K562 (cell line): Measurements from ENCODE around the gene NRM. TPM values are rescaled to one million over a fixed set of nuclear protein-coding genes. Genes with fewer than 3 reads are reported as not detected.

Source experiments
- ARNT ChIP-seq, 2 experiments: fragments of 450-650 bp; IDR thresholded peaks; 2 replicates each; pipeline ENCODE4 v1.6.1; 2016; ENCODE audit warnings: mild to moderate bottlenecking in 1 of 2
- CBX8 ChIP-seq: fragments of 200-600 bp; sonication (generic); IDR thresholded peaks from 2 replicates; pipeline ENCODE4 v1.6.1; 2012; ENCODE audit warnings: borderline replicate concordance, mixed run types, low read depth, mild to moderate bottlenecking, moderate library complexity, mixed read lengths, low read length, control low read depth, inconsistent platforms; ENCODE audit not compliant: poor library complexity, severe bottlenecking; ENCODE audit errors: extremely low read depth
- CCNT2 ChIP-seq: IDR thresholded peaks from 2 replicates; pipeline ENCODE4 v1.6.1; 2011; ENCODE audit warnings: borderline replicate concordance, low read depth, mild to moderate bottlenecking, moderate library complexity, mixed read lengths, low read length; ENCODE audit not compliant: insufficient read length; ENCODE audit errors: extremely low read depth
- CGGBP1 ChIP-seq: fragments of 250-450 bp; sonication (Bioruptor Pico); IDR thresholded peaks from 2 replicates; pipeline ENCODE4 v1.9.0; 2021; ENCODE audit warnings: mild to moderate bottlenecking
- CHCHD3 ChIP-seq: fragments of 250-450 bp; sonication (Bioruptor Pico); IDR thresholded peaks from 2 replicates; pipeline ENCODE4 v2.1.2; 2022; ENCODE audit warnings: mild to moderate bottlenecking
- CREM ChIP-seq: IDR thresholded peaks from 2 replicates; pipeline ENCODE4 v1.6.1; 2014; ENCODE audit warnings: antibody characterized with exemption, low read depth
- JUNB ChIP-seq: fragments of 450-650 bp; formaldehyde crosslinking; conservative IDR thresholded peaks from 2 replicates; pipeline ENCODE4 v1.4.0; 2020; ENCODE audit warnings: mild to moderate bottlenecking
- NEUROD1 ChIP-seq: fragments of 150-350 bp; IDR thresholded peaks from 2 replicates; pipeline ENCODE4 v1.6.1; 2014; ENCODE audit warnings: borderline replicate concordance, low read length, low read depth; ENCODE audit not compliant: partially characterized antibody
- PHF8 ChIP-seq: fragments of 200-600 bp; sonication (generic); IDR thresholded peaks from 2 replicates; pipeline ENCODE4 v1.6.1; 2012; ENCODE audit warnings: mixed run types, mild to moderate bottlenecking, inconsistent platforms, low read length, moderate library complexity, borderline replicate concordance
- RBBP5 ChIP-seq: fragments of 200-600 bp; sonication (generic); IDR thresholded peaks from 2 replicates; pipeline ENCODE4 v1.6.1; 2012; ENCODE audit warnings: borderline replicate concordance, mild to moderate bottlenecking, low read length, control low read depth, inconsistent platforms; ENCODE audit not compliant: insufficient read depth, poor library complexity, severe bottlenecking
- RBFOX2 ChIP-seq: fragments of 200-400 bp; formaldehyde crosslinking; IDR thresholded peaks from 2 replicates; pipeline ENCODE4 v1.6.1; 2017; ENCODE audit warnings: low read depth, mild to moderate bottlenecking, low read length, moderate library complexity
- RBM22 ChIP-seq: fragments of 200-400 bp; formaldehyde crosslinking; IDR thresholded peaks from 2 replicates; pipeline ENCODE4 v1.6.1; 2018; ENCODE audit warnings: low read length, low read depth; ENCODE audit not compliant: poor library complexity, severe bottlenecking
- RBM34 ChIP-seq: fragments of 200-400 bp; formaldehyde crosslinking; IDR thresholded peaks from 2 replicates; pipeline ENCODE4 v1.6.1; 2018; ENCODE audit warnings: low read length, borderline replicate concordance; ENCODE audit not compliant: insufficient read depth
- SIX5 ChIP-seq, 2 experiments: IDR thresholded peaks; 2 replicates each; pipeline ENCODE4 v1.6.1; 2011; ENCODE audit warnings: low read length in 2 of 2, borderline replicate concordance in 1 of 2, low read depth in 1 of 2, mild to moderate bottlenecking in 1 of 2, moderate library complexity in 1 of 2; ENCODE audit not compliant: insufficient read depth in 1 of 2
- SRSF3 ChIP-seq: fragments of 200-400 bp; formaldehyde crosslinking; IDR thresholded peaks from 2 replicates; pipeline ENCODE4 v1.6.1; 2016; ENCODE audit warnings: mild to moderate bottlenecking, low read length, moderate library complexity; ENCODE audit not compliant: insufficient read depth
- TAF1 ChIP-seq: IDR thresholded peaks from 2 replicates; pipeline ENCODE4 v1.6.1; 2011; ENCODE audit warnings: mild to moderate bottlenecking, low read length, moderate library complexity; ENCODE audit not compliant: insufficient read depth, control insufficient read depth, severe bottlenecking; ENCODE audit errors: extremely low read depth
- TGIF2 ChIP-seq: sonication (generic); formaldehyde crosslinking; IDR thresholded peaks from 2 replicates; pipeline ENCODE4 v1.8.1; 2022; ENCODE audit warnings: mild to moderate bottlenecking, missing genetic modification reagents, moderate library complexity
- USF2 ChIP-seq: sonication (generic); formaldehyde crosslinking; IDR thresholded peaks from 2 replicates; pipeline ENCODE4 v1.5.0; 2020; ENCODE audit warnings: missing genetic modification reagents
- XRCC3 ChIP-seq: fragments of 450-650 bp; IDR thresholded peaks from 2 replicates; pipeline ENCODE4 v1.6.1; 2017; ENCODE audit warnings: mild to moderate bottlenecking, moderate library complexity
- ZBTB17 ChIP-seq: fragments of 450-650 bp; formaldehyde crosslinking; IDR thresholded peaks from 2 replicates; pipeline ENCODE4 v1.4.0; 2020; ENCODE audit warnings: mild to moderate bottlenecking
- ZBTB7A ChIP-seq: IDR thresholded peaks from 2 replicates; pipeline ENCODE4 v1.6.1; 2011; ENCODE audit warnings: low read depth, mild to moderate bottlenecking, low read length, moderate library complexity, borderline replicate concordance; ENCODE audit not compliant: control insufficient read depth
- ZNF184 ChIP-seq: sonication (generic); formaldehyde crosslinking; IDR thresholded peaks from 2 replicates; pipeline ENCODE4 v1.5.0; 2020; ENCODE audit warnings: missing genetic modification reagents
- ZNF354B ChIP-seq: fragments of 250-450 bp; sonication (Bioruptor Pico); IDR thresholded peaks from 2 replicates; pipeline ENCODE4 v1.4.0; 2020
- ZNF445 ChIP-seq: fragments of 250-450 bp; sonication (Bioruptor Pico); IDR thresholded peaks from 2 replicates; pipeline ENCODE4 v1.4.0; 2020; ENCODE audit warnings: low read depth, mild to moderate bottlenecking, moderate library complexity
- ZNF561 ChIP-seq: fragments of 450-650 bp; formaldehyde crosslinking; conservative IDR thresholded peaks from 2 replicates; pipeline ENCODE4 v1.4.0; 2020; ENCODE audit warnings: mild to moderate bottlenecking, moderate library complexity
- ZNF717 ChIP-seq: fragments of 250-450 bp; sonication (Bioruptor Pico); IDR thresholded peaks from 2 replicates; pipeline ENCODE4 v1.5.0; 2021
- ZNF766 ChIP-seq: fragments of 200-800 bp; sonication (Bioruptor generic); conservative IDR thresholded peaks from 2 replicates; pipeline ENCODE4 v1.6.1; 2016; ENCODE audit warnings: missing genetic modification characterization, missing compliant biosample characterization
- ZNF780A ChIP-seq: fragments of 250-450 bp; sonication (Bioruptor Pico); IDR thresholded peaks from 2 replicates; pipeline ENCODE4 v1.5.0; 2021; ENCODE audit warnings: mild to moderate bottlenecking
- ZSCAN29 ChIP-seq: fragments of 450-650 bp; IDR thresholded peaks from 2 replicates; pipeline ENCODE4 v1.6.1; 2017
- polyA plus RNA-seq, 8 experiments: library from polyadenylated mRNA; depleted of rRNA in 4 of 8; stranded (reverse) in 5 of 8; unstranded in 3 of 8; fragments of >200 nt; fragmentation: Nextera tagmentation in 2 of 8; fragmentation: Illumina TruSeq in 1 of 8; extraction: Ambion mirVana in 2 of 8; extraction: Trizol in 1 of 8; gene quantifications; 2 replicates each; pipeline versions ENCODE4 v1.2.1 to v1.2.3, GENCODE V29; 2011 to 2014; ENCODE audit warnings: inconsistent platforms in 1 of 8, missing spikeins in 1 of 8
- total RNA-seq, 7 experiments: library from RNA; depleted of rRNA in 6 of 7; stranded (reverse); fragments of >200 nt in 6 of 7; fragmentation: Illumina TruSeq in 2 of 7; extraction: Trizol in 2 of 7; gene quantifications; 2 replicates each; pipeline versions ENCODE4 v1.2.1 to v1.2.3, GENCODE V29; 2011 to 2021; ENCODE audit warnings: low replicate concordance in 1 of 7

NRM gene
- total and polyA plus RNA-seq, 9 of the 15 experiments (the other 6 are each of a cell fraction or from before 2014, with no cell fraction given): 9.7 to 58.2 (median 18.1) TPM

- no peak for TF ChIP-seq CREM
- TF ChIP-seq CBX8: no peak
- TF ChIP-seq ZBTB7A: peak; percentile 89
- 0 out of 2 replicates have a peak, but pooled peaks have one; percentile 21 for TF ChIP-seq ZNF766 (CRISPR knock-in tag)
- no peak for TF ChIP-seq XRCC3
- TF ChIP-seq TGIF2 (CRISPR knock-in tag): 0 out of 2 replicates have a peak, but pooled peaks have one; percentile 71
- TF ChIP-seq ZBTB17: peak; percentile 42; the same call in 1 of the 2 replicates
- no peak; the same call in 1 of the 2 replicates for TF ChIP-seq PHF8
- 0 out of 2 replicates have a peak, but pooled peaks have one; percentile 74 for TF ChIP-seq ZNF717
- no peak for TF ChIP-seq CCNT2
- TF ChIP-seq ZSCAN29: 0 out of 2 replicates have a peak, but pooled peaks have one; percentile 34
- no peak for TF ChIP-seq SIX5 (IDR thresholded peaks at IDR 0.05; ENCODE audit: borderline replicate concordance in 1 of 2, insufficient read depth in 1 of 2, low read depth in 1 of 2, low read length in 2 of 2)
- TF ChIP-seq ZNF354B (CRISPR knock-in tag): no peak
- peak; percentile 22 for TF ChIP-seq NEUROD1
- TF ChIP-seq USF2 (CRISPR knock-in tag): 0 out of 2 replicates have a peak, but pooled peaks have one; percentile 2
- TF ChIP-seq CGGBP1: peak; percentile 56; the same call in 1 of the 2 replicates
- no peak for TF ChIP-seq JUNB (CRISPR knock-in tag)
- no peak for TF ChIP-seq CHCHD3
- 0 out of 2 replicates have a peak, but pooled peaks have one; percentile 36 for TF ChIP-seq SRSF3
- peak; percentile 86 for TF ChIP-seq RBFOX2
- TF ChIP-seq ZNF780A (CRISPR knock-in tag): no peak
- TF ChIP-seq RBBP5: no peak
- TF ChIP-seq ZNF184: no peak
- peak; percentile 71; the same call in 1 of the 2 replicates for TF ChIP-seq ZNF445 (CRISPR knock-in tag)
- TF ChIP-seq RBM34: no peak
- TF ChIP-seq ZNF561 (CRISPR knock-in tag): 0 out of 2 replicates have a peak, but pooled peaks have one; percentile 32
- peak; percentile 61 for TF ChIP-seq RBM22
- TF ChIP-seq ARNT (IDR thresholded peaks at IDR 0.05): peak in 1 of 2 experiments; percentile 38; a peak in 1 of 4 replicates
- peak; percentile 52 for TF ChIP-seq TAF1
Measured at GRCh38 chr6:30720738-30721197, 30.0 kb upstream of the NRM start (continued).
